Activated CD4-positive, alpha-beta T cell treated with anti-CD3 and anti-CD28 coated beads, Interleukin-2, amount 50 U/mL, for 24 hours (primary cell): ENCODE results near the gene MKRN2.

Experiments used
- DNase-seq, 2 donors: peaks; one replicate each; pipeline ENCODE4 v3.0.0-alpha.2; 2020; ENCODE audit warnings: low read depth in 1 of 2, low spot score in 1 of 2

The MKRN2 gene

GRCh38 chr3:12553921-12554391 lies 2.9 kb upstream of the MKRN2 start:
- no peak for DNase-seq

- DNase-seq = no peak
Observed at GRCh38 chr3:12556314-12556689, 585 bp upstream of the MKRN2 start.

GRCh38 chr3:12557473-12558100 lies 700 bp downstream of the MKRN2 start:
- no peak for DNase-seq

- DNase-seq = no peak
Observed at GRCh38 chr3:12558706-12559105, 1.8 kb downstream of the MKRN2 start.

GRCh38 chr3:12559520-12559919 lies 2.6 kb downstream of the MKRN2 start:
- DNase-seq = no peak

- DNase-seq = no peak
Observed at GRCh38 chr3:12560505-12561190, 3.8 kb downstream of the MKRN2 start.

- DNase-seq = no peak
Observed at GRCh38 chr3:12561397-12561796, 4.5 kb downstream of the MKRN2 start.

GRCh38 chr3:12562451-12562850 lies 5.6 kb downstream of the MKRN2 start:
- DNase-seq = no peak

GRCh38 chr3:12566976-12567375 lies 10.1 kb downstream of the MKRN2 start:
- DNase-seq = no peak

GRCh38 chr3:12568747-12569146 lies 11.9 kb downstream of the MKRN2 start:
- DNase-seq = no peak

- DNase-seq = no peak
Observed at GRCh38 chr3:12569836-12570235, 12.9 kb downstream of the MKRN2 start.

GRCh38 chr3:12571986-12572385 lies 15.1 kb downstream of the MKRN2 start:
- no peak for DNase-seq

- no peak for DNase-seq
Observed at GRCh38 chr3:12574131-12574530, 17.2 kb downstream of the MKRN2 start.

GRCh38 chr3:12574661-12575060 lies 17.8 kb downstream of the MKRN2 start:
- DNase-seq = no peak

- DNase-seq = no peak
Observed at GRCh38 chr3:12577379-12577778, 20.5 kb downstream of the MKRN2 start.

- no peak for DNase-seq
Observed at GRCh38 chr3:12578742-12579141, 21.9 kb downstream of the MKRN2 start.

- DNase-seq = no peak
Observed at GRCh38 chr3:12579456-12579855, 22.6 kb downstream of the MKRN2 start.

- DNase-seq = no peak
Observed at GRCh38 chr3:12579905-12580304, 23.0 kb downstream of the MKRN2 start.

GRCh38 chr3:12582730-12583129 lies 25.8 kb downstream of the MKRN2 start:
- DNase-seq = no peak

GRCh38 chr3:12583280-12583679 lies 26.4 kb downstream of the MKRN2 start:
- no peak for DNase-seq

GRCh38 chr3:12584083-12584482 lies 27.2 kb downstream of the MKRN2 start:
- no peak for DNase-seq

- no peak for DNase-seq
Observed at GRCh38 chr3:12585181-12585580, 28.3 kb downstream of the MKRN2 start.

- no peak for DNase-seq
Observed at GRCh38 chr3:12585970-12586369, 29.1 kb downstream of the MKRN2 start.
